ENCODE measurements around the gene KRT4.
"Not testable (repeated sequence)": the region's sequence is repeated elsewhere in the genome, so short reads cannot be mapped to it uniquely, and the experiment has no call there.

The KRT4 gene

DNA sequence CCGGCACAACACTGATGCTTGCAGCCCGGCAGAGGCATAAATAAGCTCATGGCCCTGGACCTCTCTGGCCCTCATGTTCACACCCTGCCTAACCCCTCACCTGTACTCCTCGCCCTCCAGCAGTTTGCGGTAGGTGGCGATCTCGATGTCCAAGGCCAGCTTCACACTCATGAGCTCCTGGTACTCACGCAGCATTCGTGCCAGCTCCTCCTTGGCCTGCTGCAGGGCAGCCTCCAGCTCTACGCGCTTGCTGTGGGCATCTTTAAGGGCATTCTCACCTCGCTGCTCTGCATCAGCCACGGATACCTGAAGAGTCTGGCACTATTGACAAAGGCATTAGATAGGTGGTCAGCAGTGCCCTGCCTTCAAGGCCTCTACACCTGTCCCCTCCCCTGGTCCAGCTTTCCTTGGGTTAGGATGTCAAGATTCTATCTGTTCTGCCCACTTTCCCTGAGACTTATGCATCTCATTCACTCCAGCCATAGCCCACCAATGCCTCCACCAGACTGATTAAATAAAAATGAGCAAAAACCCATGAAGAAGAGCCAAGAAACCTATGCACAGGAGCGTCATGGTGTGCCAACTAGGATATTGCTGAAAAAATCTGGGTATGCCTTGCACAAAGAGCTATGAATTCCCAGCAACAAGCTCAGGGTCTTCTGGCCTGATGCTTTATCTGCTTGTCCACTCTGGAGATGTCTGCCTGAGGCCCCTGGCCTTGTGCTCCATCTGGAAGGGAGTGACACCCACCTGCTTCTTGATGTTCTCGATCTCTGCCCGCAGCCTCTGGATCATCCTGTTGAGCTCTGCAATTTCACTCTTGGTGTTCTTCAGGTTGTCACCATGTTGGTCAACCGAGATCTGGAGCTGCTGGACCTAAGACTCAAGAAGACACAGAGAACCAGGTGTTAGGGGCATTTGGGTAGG lies 6.1 kb downstream of the KRT4 start:
- no peak for DNase-seq

- no peak for DNase-seq
These were observed 6.9 kb downstream of the KRT4 start for GRCh38 chr12:52806821-52807543.

- DNase-seq = no peak
These were observed 7.6 kb downstream of the KRT4 start for GRCh38 chr12:52806169-52806811.

- no peak for DNase-seq
These were observed 8.2 kb downstream of the KRT4 start for GRCh38 chr12:52805739-52806138.

DNA sequence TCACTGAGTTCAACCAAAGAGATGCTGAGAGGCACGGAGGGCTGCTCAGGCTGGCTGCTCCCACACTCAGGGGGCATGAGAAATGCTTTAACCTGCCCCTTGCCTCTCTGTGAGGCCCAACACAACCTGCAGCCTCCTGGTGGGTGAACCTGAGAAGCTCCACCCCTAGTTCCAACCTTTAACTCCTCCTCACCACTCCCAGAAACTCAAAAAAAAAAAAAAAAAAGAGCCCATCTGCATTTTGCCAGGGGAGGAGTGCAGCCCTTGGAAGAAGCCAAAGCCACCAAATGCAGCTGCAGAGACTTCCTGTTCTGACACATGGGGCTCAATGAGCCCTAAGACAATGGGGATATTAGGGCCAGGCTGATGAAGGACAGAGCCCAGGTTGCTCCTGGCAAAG lies 8.9 kb downstream of the KRT4 start:
- DNase-seq = no peak

DNA sequence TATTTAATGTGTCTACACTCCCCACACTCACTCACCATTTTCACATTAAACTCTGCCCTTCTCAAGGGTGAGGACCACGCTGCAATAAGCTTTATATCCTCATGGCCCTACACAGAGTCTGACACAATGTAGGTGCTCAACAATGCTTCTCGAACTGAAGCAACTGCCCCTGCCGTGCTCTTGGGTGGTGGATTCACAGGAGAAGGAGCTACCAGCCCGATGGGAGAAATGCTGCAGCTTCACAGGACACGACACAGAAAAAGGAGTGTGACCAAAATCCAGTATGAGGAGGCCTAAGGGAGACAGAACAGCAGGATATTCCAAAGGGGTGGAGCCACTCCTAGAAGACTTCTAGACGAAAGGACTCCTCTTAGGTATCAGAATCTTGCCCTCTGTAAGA lies 11.5 kb downstream of the KRT4 start:
- no peak for DNase-seq

DNA sequence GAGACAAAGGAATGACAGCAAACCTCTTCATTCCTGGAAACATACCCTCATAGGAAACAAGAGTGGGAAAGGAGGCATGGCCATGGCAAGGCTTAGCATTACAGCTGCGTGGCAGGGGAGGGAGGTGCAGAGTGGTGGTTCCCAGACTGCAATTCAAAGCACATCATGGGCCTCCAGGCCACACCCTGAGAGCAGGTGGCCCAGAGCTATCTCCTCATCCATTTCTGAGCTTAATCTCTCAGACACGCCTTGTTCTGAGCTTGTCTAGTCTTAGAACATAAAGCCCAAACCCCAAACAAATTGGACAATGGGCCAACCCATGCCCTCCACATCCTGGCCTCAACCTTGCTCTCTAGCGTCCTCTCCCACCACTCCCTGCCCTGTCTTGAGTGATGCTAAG lies 12.1 kb downstream of the KRT4 start:
- DNase-seq = peak in 1 of 3 experiments; percentile 21

DNA sequence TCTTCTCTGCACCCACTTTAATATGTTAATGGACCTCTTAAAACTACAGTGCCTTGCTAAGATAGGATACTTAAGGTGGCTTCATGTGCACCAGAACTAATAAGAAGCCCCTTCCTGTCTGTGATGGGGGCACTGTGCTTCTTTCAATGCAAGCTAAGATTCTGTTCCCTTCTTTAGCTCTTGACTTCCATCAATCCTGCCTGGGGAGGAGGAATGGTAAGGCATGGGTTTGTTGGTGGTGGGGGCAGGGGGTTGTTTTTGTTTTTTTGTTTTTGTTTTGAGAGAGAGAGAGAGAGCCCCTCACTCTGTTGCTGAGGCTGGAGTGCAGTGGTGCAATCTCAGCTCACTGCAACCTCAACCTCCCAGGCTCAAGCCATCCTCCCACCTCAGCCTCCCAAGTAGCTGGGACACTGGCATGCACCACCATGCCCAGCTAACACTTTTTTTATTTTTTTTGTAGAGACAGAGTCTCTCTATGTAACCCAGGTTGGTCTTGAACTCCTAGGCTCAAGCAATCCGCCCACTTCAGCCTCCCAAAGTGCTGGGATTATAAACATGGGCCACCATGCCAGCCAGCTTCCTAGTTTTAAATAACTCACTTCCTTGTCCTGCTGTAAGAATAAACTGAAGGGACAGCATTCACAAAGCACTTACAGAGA lies 13.5 kb downstream of the KRT4 start:
- no peak for DNase-seq

DNA sequence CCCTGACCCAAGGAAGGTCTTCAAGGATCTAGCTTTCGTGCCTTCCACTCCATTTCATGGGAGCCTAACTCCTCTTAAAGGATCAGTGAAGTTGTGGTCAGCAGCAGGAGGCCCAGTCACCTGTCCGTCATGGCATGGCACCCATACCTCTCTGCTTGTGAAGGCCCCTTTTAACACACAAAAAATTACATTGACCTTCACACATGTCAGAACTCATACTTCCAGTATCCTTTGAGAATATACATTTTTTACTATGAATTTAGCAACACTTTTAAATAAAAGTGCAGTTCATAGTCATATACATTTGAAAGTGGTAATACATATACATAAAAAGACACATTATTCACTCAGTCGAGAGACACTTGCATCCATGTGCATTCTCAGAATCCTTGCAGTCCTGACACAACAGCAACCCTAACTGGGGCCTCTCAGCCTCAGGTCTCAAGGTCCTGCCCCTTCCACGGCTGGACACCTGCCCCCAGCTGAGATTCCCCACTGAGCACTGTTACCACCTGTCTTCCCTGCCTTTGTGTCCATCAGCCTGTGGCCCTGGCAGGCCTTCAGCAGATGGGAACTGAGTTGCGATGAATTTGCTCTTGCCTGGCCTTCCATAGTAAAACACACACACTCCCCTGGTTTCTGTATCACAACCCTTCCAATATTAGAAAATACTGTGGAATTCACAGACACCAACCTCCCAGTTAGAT lies 14.3 kb downstream of the KRT4 start:
- peak in 1 of 3 experiments; percentile 38 for DNase-seq

GRCh38 chr12:52798671-52799504 lies 15.0 kb downstream of the KRT4 start:
- no peak for DNase-seq

GRCh38 chr12:52798003-52798670 lies 15.8 kb downstream of the KRT4 start:
- DNase-seq = no peak

DNA sequence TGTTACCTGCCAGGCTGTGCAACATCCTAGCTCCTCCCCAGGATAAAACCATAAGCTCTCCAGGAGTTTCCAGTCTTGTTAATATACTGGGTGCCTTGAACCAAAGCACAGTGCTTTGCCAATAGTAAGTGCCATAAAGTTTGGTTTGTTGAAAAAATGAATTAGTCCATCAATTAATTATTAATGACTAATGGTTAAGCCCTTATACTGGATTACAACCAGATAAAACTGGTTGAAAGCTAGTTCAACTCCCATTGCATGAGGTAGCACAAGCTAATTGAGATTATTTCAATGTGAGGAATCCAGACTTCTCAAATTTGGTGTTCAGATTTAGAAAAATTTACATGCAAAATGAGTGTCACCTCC lies 16.4 kb downstream of the KRT4 start:
- no peak for DNase-seq

DNA sequence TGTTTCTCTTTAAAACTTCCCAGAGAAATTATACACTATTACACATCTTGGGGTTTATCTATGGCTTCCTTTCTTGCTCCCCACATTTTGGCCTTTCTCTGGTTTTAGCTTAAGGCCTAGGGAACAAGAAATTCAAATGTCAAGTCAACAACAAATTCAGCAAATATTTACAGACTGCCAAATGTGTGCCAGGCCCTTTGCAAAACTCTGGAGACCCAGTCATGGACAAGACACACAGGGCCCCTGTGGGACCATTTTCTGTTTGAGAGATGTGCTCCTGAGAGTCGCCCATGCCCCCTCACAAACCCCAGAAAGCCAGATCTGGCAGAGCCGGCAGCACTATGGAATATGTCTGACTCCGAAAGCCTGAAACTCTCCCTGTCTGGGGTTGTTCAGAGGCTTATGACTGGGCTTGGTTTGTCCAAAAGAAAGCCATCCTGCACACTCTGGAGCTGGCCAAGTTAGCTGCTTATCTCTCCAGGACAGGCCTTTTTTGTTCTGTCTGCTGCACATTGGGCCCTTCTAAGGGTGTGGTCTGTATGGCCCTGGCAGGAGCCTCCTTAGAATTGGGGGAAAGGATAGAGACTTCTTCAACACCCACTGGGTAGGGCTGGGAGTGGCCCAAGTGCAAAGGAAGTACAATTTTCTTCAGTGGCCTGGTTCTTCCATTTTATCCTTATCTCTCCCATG lies 16.9 kb downstream of the KRT4 start:
- DNase-seq = no peak

DNA sequence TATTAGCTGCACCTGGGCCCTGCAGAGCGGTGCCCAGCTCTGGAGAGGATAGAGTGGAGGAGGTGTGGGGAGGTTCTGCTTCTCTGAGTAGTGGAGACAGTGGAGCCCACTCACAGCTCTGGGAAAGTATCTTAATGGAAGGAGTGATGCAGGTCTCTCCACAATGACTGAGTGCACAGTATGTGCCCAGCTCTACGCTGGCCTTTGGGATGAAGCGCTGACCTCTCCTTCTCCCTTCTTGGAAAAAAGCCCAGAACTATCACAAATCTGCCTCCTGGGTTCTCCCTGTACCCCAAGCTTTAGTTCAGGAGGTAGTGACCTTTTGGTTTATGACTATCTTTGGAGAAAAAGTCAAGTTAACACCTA lies 17.5 kb downstream of the KRT4 start:
- no peak for DNase-seq

- no peak for DNase-seq
These were observed 18.1 kb downstream of the KRT4 start, which contains the start of gene KRT3 for GRCh38 chr12:52795694-52796428. Gene KRT3 (minus strand): TSS chr12:52796117. CDS start chr12:52796042, 75 bp downstream.

- DNase-seq = not testable (repeated sequence)
These were observed 18.6 kb downstream of the KRT4 start for GRCh38 chr12:52795332-52795674.

GRCh38 chr12:52794479-52795331 lies 19.2 kb downstream of the KRT4 start:
- no peak for DNase-seq

- DNase-seq = no peak
These were observed 21.5 kb downstream of the KRT4 start for GRCh38 chr12:52792185-52793029.
